Suprapubic skin (tissue), 4 donors: ENCODE results near the gene C14orf93. TPM values are rescaled to one million over a fixed set of nuclear protein-coding genes. Genes with fewer than 3 reads are reported as not detected.

Source experiments
- DNase-seq, 2 donors: peaks; one replicate each; pipeline ENCODE4 v3.0.0-alpha.2; 2019; ENCODE audit warnings: low spot score in 2 of 2
- H3K27ac ChIP-seq: fragments of 200-600 bp; sonication (generic); one replicate; pipeline ENCODE4 v1.5.1; 2019
- H3K27me3 ChIP-seq: fragments of 200-600 bp; sonication (generic); one replicate; pipeline ENCODE4 v1.5.1; 2019
- H3K36me3 ChIP-seq: fragments of 200-600 bp; sonication (generic); one replicate; pipeline ENCODE4 v1.5.1; 2019
- H3K4me1 ChIP-seq: fragments of 200-600 bp; sonication (generic); one replicate; pipeline ENCODE4 v1.5.1; 2019
- H3K4me3 ChIP-seq: fragments of 200-600 bp; sonication (generic); one replicate; pipeline ENCODE4 v1.5.1; 2019; ENCODE audit warnings: mild to moderate bottlenecking
- H3K9me3 ChIP-seq: fragments of 200-600 bp; sonication (generic); one replicate; pipeline ENCODE4 v1.5.1; 2019
- CTCF ChIP-seq, 2 donors: fragments of 200-600 bp in 1 of 2; fragments of 450-650 bp in 1 of 2; sonication (generic) in 1 of 2; IDR thresholded peaks; one replicate each; pipeline ENCODE4 v1.5.1; 2016 to 2019; ENCODE audit warnings: antibody characterized with exemption in 2 of 2, mild to moderate bottlenecking in 1 of 2, moderate library complexity in 1 of 2
- EP300 ChIP-seq: sonication (generic); formaldehyde crosslinking; IDR thresholded peaks from one replicate; pipeline ENCODE4 v1.6.1; 2017; ENCODE audit warnings: antibody characterized with exemption
- POLR2A ChIP-seq, 2 donors: fragments of 450-650 bp; IDR thresholded peaks; one replicate each; pipeline ENCODE4 v1.6.1; 2017; ENCODE audit warnings: antibody characterized with exemption in 2 of 2, mild to moderate bottlenecking in 2 of 2, moderate library complexity in 2 of 2
- POLR2AphosphoS5 ChIP-seq, 3 donors: sonication (generic); formaldehyde crosslinking; IDR thresholded peaks; one replicate each; pipeline ENCODE4 v1.6.1; 2017; ENCODE audit warnings: antibody characterized with exemption in 3 of 3
- WGBS: methylation state at CpG from one replicate; pipeline ENCODE4 v1.1.5; 2018; 5-methylcytosine and 5-hydroxymethylcytosine counted together
- total RNA-seq, 4 donors: library from RNA; depleted of rRNA; stranded (reverse); fragments of >200 nt; gene quantifications; one replicate each; pipeline ENCODE4 v1.1.0, GENCODE V29; 2016

The C14orf93 gene
- total RNA-seq, 4 donors from 2014 or later = 19.1 to 32.9 (median 24.3) TPM

- DNase-seq = no peak
- H3K27ac ChIP-seq = no peak overlapping the region
- no peaks in the 10 kb centered on the region for H3K4me1 ChIP-seq
- 91% methylated on average over 4 of the region's 4 CpGs for WGBS
- TF ChIP-seq POLR2A (IDR thresholded peaks at IDR 0.05) (no peak), EP300 (no peak), CTCF (IDR thresholded peaks at IDR 0.05) (no peak), POLR2AphosphoS5 (IDR thresholded peaks at IDR 0.05) (no peak)
- H3K27me3 ChIP-seq = no peaks in the 10 kb centered on the region
- peaks cover 18% of the 10 kb centered on the region for H3K36me3 ChIP-seq
- H3K9me3 ChIP-seq = no peaks in the 10 kb centered on the region
- no peak overlapping the region for H3K4me3 ChIP-seq
Observed at GRCh38 chr14:22939684-22940083, 70.3 kb downstream of the C14orf93 start.

Other genes starting within 250 kb of the C14orf93 start
- 100 to 1,000 TPM in 2 of 4 donors, 10 to 100 TPM in 2; 75.7 to 107 (median 91.8) TPM for gene OXA1L, start 243.5 kb downstream of the C14orf93 start, total RNA-seq
- gene SLC7A7, start 194.7 kb downstream of the C14orf93 start, total RNA-seq = 1 to 10 TPM; 1.8 to 3.8 (median 2.9) TPM
- gene MRPL52, start 180.3 kb downstream of the C14orf93 start, total RNA-seq = 10 to 100 TPM; 35.5 to 84.5 (median 74.2) TPM
- 100 to 1,000 TPM; 106 to 161 (median 128) TPM for gene MMP14, start 173.6 kb downstream of the C14orf93 start, total RNA-seq
- gene LRP10, start 138.4 kb downstream of the C14orf93 start, total RNA-seq = 100 to 1,000 TPM in 3 of 4 donors, 10 to 100 TPM in 1; 97.8 to 170 (median 157) TPM
- gene REM2, start 126.9 kb downstream of the C14orf93 start, total RNA-seq = 1 to 10 TPM in 2 of 4 donors, under 1 TPM in 2; 0.89 to 5.4 (median 1.2) TPM
- 100 to 1,000 TPM in 1 of 4 donors, 10 to 100 TPM in 3; 64.5 to 104 (median 93.0) TPM for gene RBM23, start 91.0 kb downstream of the C14orf93 start, total RNA-seq
- 10 to 100 TPM; 44.0 to 58.4 (median 50.3) TPM for gene PRMT5, start 80.8 kb downstream of the C14orf93 start, total RNA-seq
- 100 to 1,000 TPM in 2 of 4 donors, 10 to 100 TPM in 2; 43.1 to 119 (median 96.3) TPM for gene HAUS4, start 53.1 kb downstream of the C14orf93 start, total RNA-seq
- gene AJUBA, start 27.6 kb downstream of the C14orf93 start, total RNA-seq = 100 to 1,000 TPM in 1 of 4 donors, 10 to 100 TPM in 3; 66.0 to 120 (median 79.2) TPM
- gene PSMB5, start 24.8 kb upstream of the C14orf93 start, total RNA-seq = 100 to 1,000 TPM in 3 of 4 donors, 10 to 100 TPM in 1; 59.7 to 167 (median 135) TPM
- gene PSMB11, start 32.1 kb upstream of the C14orf93 start, total RNA-seq = not detected
- gene CDH24, start 47.4 kb upstream of the C14orf93 start, total RNA-seq = 1 to 10 TPM; 3.4 to 8.4 (median 5.7) TPM
- gene ACIN1, start 85.0 kb upstream of the C14orf93 start, total RNA-seq = 100 to 1,000 TPM in 2 of 4 donors, 10 to 100 TPM in 2; 78.7 to 217 (median 103) TPM
- 10 to 100 TPM; 10.1 to 22.7 (median 18.6) TPM for gene C14orf119, start 85.4 kb upstream of the C14orf93 start, total RNA-seq
- gene CIROP, start 94.8 kb upstream of the C14orf93 start, total RNA-seq = not detected
- gene CEBPE, start 109.1 kb upstream of the C14orf93 start, total RNA-seq = not detected
- gene SLC7A8, start 173.5 kb upstream of the C14orf93 start, total RNA-seq = 10 to 100 TPM; 45.2 to 67.7 (median 53.2) TPM
- not detected for gene RNF212B, start 227.8 kb upstream of the C14orf93 start, total RNA-seq